Keratinocyte (primary cell): Measurements from ENCODE around the gene CAPZB. TPM values are rescaled to one million over a fixed set of nuclear protein-coding genes. Genes with fewer than 3 reads are reported as not detected.

Experiments
- DNase-seq: peaks from one replicate; pipeline ENCODE4 v3.0.0-alpha.2; 2011; ENCODE audit warnings: low read depth, missing footprints, low spot score
- FAIRE-seq: peaks from 2 replicates; lab custom pipeline; 2011; peaks lifted over from hg19 to GRCh38; lab: Jason Lieb, UNC
- H2AFZ ChIP-seq: 2 replicates; pipeline ENCODE4 v1.6.0; 2012; ENCODE audit warnings: low read length, control low read depth, inconsistent platforms; ENCODE audit not compliant: control insufficient read depth
- H3K27ac ChIP-seq: 2 replicates; pipeline ENCODE4 v1.5.1; 2011; ENCODE audit warnings: low read length; ENCODE audit not compliant: control insufficient read depth, insufficient read depth
- H3K27me3 ChIP-seq: 3 replicates; pipeline ENCODE4 v1.6.0; 2011; ENCODE audit warnings: low read length; ENCODE audit not compliant: control insufficient read depth, insufficient read depth; ENCODE audit errors: extremely low read depth
- H3K36me3 ChIP-seq, 2 experiments: 2 replicates in 1 of 2; 3 replicates in 1 of 2; pipeline ENCODE4 v1.5.1; 2011; ENCODE audit warnings: low read length in 2 of 2, mild to moderate bottlenecking in 1 of 2; ENCODE audit not compliant: control insufficient read depth in 2 of 2, insufficient read depth in 2 of 2; ENCODE audit errors: extremely low read depth in 1 of 2
- H3K4me1 ChIP-seq: 3 replicates; pipeline ENCODE4 v1.5.1; 2011; ENCODE audit warnings: low read length; ENCODE audit not compliant: control insufficient read depth, insufficient read depth; ENCODE audit errors: extremely low read depth
- H3K4me2 ChIP-seq: 3 replicates; pipeline ENCODE4 v1.6.0; 2011; ENCODE audit warnings: low read depth, low read length; ENCODE audit not compliant: control insufficient read depth, insufficient read depth; ENCODE audit errors: extremely low read depth
- H3K4me3 ChIP-seq, 3 experiments: fragments of 200-600 bp in 1 of 3; sonication (generic) in 1 of 3; 2 replicates in 2 of 3; 3 replicates in 1 of 3; pipeline ENCODE4 v1.5.1; 2011 to 2016; ENCODE audit warnings: low read length in 3 of 3, mild to moderate bottlenecking in 3 of 3, control low read depth in 2 of 3, inconsistent platforms in 1 of 3, low read depth in 1 of 3, mixed read lengths in 1 of 3, mixed run types in 1 of 3, moderate library complexity in 1 of 3; ENCODE audit not compliant: control insufficient read depth in 2 of 3, insufficient read depth in 2 of 3; ENCODE audit errors: extremely low read depth in 1 of 3
- H3K79me2 ChIP-seq: 2 replicates; pipeline ENCODE4 v1.6.0; 2012; ENCODE audit warnings: low read length; ENCODE audit not compliant: control insufficient read depth, insufficient read depth
- H3K9ac ChIP-seq: 3 replicates; pipeline ENCODE4 v1.6.0; 2011; ENCODE audit warnings: low read length; ENCODE audit not compliant: control insufficient read depth, insufficient read depth; ENCODE audit errors: extremely low read depth
- H3K9me1 ChIP-seq: 3 replicates; pipeline ENCODE4 v1.6.0; 2011; ENCODE audit warnings: low read length; ENCODE audit not compliant: control insufficient read depth, insufficient read depth; ENCODE audit errors: extremely low read depth
- H3K9me3 ChIP-seq: 2 replicates; pipeline ENCODE4 v1.5.1; 2012; ENCODE audit warnings: low read depth, low read length; ENCODE audit not compliant: control insufficient read depth
- H4K20me1 ChIP-seq: 3 replicates; pipeline ENCODE4 v1.6.0; 2011; ENCODE audit warnings: low read length; ENCODE audit not compliant: control insufficient read depth, insufficient read depth; ENCODE audit errors: extremely low read depth
- CTCF ChIP-seq, 3 experiments: IDR thresholded peaks in 1 of 3; conservative IDR thresholded peaks in 1 of 3; optimal IDR thresholded peaks in 1 of 3; 2 replicates in 2 of 3; 3 replicates in 1 of 3; pipeline versions ENCODE3 to v1.5.1; 2011; ENCODE audit warnings: low read length in 3 of 3, mild to moderate bottlenecking in 3 of 3, moderate library complexity in 2 of 3, control low read depth in 1 of 3, inconsistent platforms in 1 of 3; ENCODE audit not compliant: insufficient read depth in 2 of 3; ENCODE audit errors: extremely low read depth in 1 of 3
- EZH2 ChIP-seq: IDR thresholded peaks from one replicate; pipeline ENCODE4 v1.6.1; 2012; ENCODE audit warnings: inconsistent platforms, mild to moderate bottlenecking, low read length, moderate library complexity
- dilution Hi-C: fragments of 300-500 bp; cut with MboI; formaldehyde crosslinking; loops from one replicate; pipeline ENCODE4 v1.7.0; 2020; ENCODE audit warnings: low sequenced_read_pairs; ENCODE audit not compliant: extremely low pct_ligation_motif_present
- polyA plus RNA-seq, 5 experiments: library from polyadenylated mRNA; depleted of rRNA in 3 of 5; stranded (reverse) in 3 of 5; stranded (forward) in 1 of 5; unstranded in 1 of 5; fragments of >200 nt; gene quantifications; 1 replicate in 1 of 5; 2 replicates in 3 of 5; 3 replicates in 1 of 5; pipeline versions ENCODE4 v1.2.1 to v1.2.3, GENCODE V29; 2011 to 2012; ENCODE audit warnings: missing spikeins in 2 of 5, low read depth in 1 of 5, low replicate concordance in 1 of 5

CAPZB gene
- polyA plus RNA-seq, 1 donor (not counting 4 experiments of a cell fraction or from before 2014, with no cell fraction given) = 193 TPM

GRCh38 chr1:19361611-19362147 is 123.7 kb downstream of the CAPZB start:
- dilution Hi-C loops = no loop called here
- DNase-seq = no peak
- H3K27ac ChIP-seq = peak overlapping the region; percentile 70
- TF ChIP-seq CTCF (optimal IDR thresholded peaks at IDR 0.05 in 1 of 3, IDR thresholded peaks at IDR 0.05 in 1 of 3, conservative IDR thresholded peaks at IDR 0.05 in 1 of 3; ENCODE audit: extremely low read depth in 1 of 3, insufficient read depth in 2 of 3, low read length in 3 of 3) = no peak
- no peak for TF ChIP-seq EZH2
- no peaks in the 10 kb centered on the region for H3K27me3 ChIP-seq
- H3K36me3 ChIP-seq = no peaks in the 10 kb centered on the region
- H3K9ac ChIP-seq = peak overlapping the region; percentile 48
- H3K79me2 ChIP-seq = peaks cover 39% of the 10 kb centered on the region
- FAIRE-seq = no peak
- peak overlapping the region in 2 of 3 experiments; percentile 21 to 36 for H3K4me3 ChIP-seq
- peak overlapping the region; percentile 83 for H3K4me2 ChIP-seq
- no peaks in the 10 kb centered on the region for H3K9me3 ChIP-seq
- H2AFZ ChIP-seq = no peak overlapping the region
- H3K9me1 ChIP-seq = no peaks in the 10 kb centered on the region
- no peaks in the 10 kb centered on the region for H4K20me1 ChIP-seq
- peaks cover 45% of the 10 kb centered on the region for H3K4me1 ChIP-seq

- H3K9me3 ChIP-seq = no peaks in the 10 kb centered on the region
- dilution Hi-C loops = no loop called here
- H3K9ac ChIP-seq = peak overlapping the region; percentile 48
- no peaks in the 10 kb centered on the region for H4K20me1 ChIP-seq
- H3K79me2 ChIP-seq = peaks cover 39% of the 10 kb centered on the region
- no peak overlapping the region for H2AFZ ChIP-seq
- peaks cover 43% of the 10 kb centered on the region for H3K4me1 ChIP-seq
- H3K4me2 ChIP-seq = peak overlapping the region; percentile 83
- H3K9me1 ChIP-seq = no peaks in the 10 kb centered on the region
- H3K36me3 ChIP-seq = peaks cover 4 to 5% of the 10 kb centered on the region in 2 experiments
- H3K4me3 ChIP-seq = peak overlapping the region in 2 of 3 experiments; percentile 44 to 48
- H3K27me3 ChIP-seq = no peaks in the 10 kb centered on the region
- FAIRE-seq = peak; percentile 98
- TF ChIP-seq EZH2 (no peak), CTCF (optimal IDR thresholded peaks at IDR 0.05 in 1 of 3, IDR thresholded peaks at IDR 0.05 in 1 of 3, conservative IDR thresholded peaks at IDR 0.05 in 1 of 3; ENCODE audit: extremely low read depth in 1 of 3, insufficient read depth in 2 of 3, low read length in 3 of 3) (peak in 1 of 3 experiments; percentile 64)
- H3K27ac ChIP-seq = peak overlapping the region; percentile 70
- peak; percentile 89 for DNase-seq
These were observed 124.3 kb downstream of the CAPZB start for GRCh38 chr1:19360843-19361610.
